DOHH2 (cell line): ENCODE measurements around the gene HEATR9.

Experiments
- EZH2phosphoT487 ChIP-seq: fragments of 200-600 bp; sonication (generic); IDR thresholded peaks from 2 replicates; pipeline ENCODE4 v1.6.1; 2017; ENCODE audit warnings: borderline replicate concordance, mild to moderate bottlenecking, antibody characterized with exemption, low read length, moderate library complexity, mixed read lengths
- TF ChIP-seq, protein P1 (sequence below): fragments of 200-600 bp; sonication (generic); IDR thresholded peaks from one replicate; pipeline ENCODE4 v1.5.1; 2014; ENCODE audit warnings: antibody characterized with exemption, mild to moderate bottlenecking, low read depth, low read length; ENCODE audit not compliant: poor library complexity, severe bottlenecking

DNA sequence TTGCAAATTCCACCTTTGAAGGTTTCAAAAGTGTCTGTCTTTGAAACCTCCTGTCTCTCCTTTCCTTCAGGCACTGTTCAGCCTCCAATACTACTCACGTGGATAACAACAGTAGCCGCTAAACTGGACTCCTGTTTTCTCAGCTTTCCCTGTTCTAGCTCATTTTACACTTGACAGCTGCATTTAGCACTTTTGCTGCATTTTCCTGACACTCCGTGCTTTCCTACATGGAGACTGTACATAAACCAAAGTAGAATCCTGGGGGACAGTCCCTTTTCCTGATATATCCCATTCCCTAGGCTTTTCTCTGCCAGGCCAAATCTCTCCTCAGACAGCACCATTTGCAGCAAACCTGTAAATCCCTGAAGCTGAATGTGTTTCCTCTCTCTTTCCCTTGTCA, 7.8 kb upstream of the HEATR9 start:
- TF ChIP-seq, protein P1, sequence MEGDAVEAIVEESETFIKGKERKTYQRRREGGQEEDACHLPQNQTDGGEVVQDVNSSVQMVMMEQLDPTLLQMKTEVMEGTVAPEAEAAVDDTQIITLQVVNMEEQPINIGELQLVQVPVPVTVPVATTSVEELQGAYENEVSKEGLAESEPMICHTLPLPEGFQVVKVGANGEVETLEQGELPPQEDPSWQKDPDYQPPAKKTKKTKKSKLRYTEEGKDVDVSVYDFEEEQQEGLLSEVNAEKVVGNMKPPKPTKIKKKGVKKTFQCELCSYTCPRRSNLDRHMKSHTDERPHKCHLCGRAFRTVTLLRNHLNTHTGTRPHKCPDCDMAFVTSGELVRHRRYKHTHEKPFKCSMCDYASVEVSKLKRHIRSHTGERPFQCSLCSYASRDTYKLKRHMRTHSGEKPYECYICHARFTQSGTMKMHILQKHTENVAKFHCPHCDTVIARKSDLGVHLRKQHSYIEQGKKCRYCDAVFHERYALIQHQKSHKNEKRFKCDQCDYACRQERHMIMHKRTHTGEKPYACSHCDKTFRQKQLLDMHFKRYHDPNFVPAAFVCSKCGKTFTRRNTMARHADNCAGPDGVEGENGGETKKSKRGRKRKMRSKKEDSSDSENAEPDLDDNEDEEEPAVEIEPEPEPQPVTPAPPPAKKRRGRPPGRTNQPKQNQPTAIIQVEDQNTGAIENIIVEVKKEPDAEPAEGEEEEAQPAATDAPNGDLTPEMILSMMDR = no peak
- no peak for TF ChIP-seq EZH2phosphoT487
